Activated B cell treated with CpG ODN at 0.5 μM for 24 hours (primary cell): Measurements from ENCODE around the gene GCC1. TPM values are rescaled to one million over a fixed set of nuclear protein-coding genes. Genes with fewer than 3 reads are reported as not detected.
"Not testable (repeated sequence)": the region's sequence is repeated elsewhere in the genome, so short reads cannot be mapped to it uniquely, and the experiment has no call there.

ENCODE experiments used
- ATAC-seq: fragments of 200-7000 bp; cut with Tn5 transposase; one replicate; pipeline ENCODE4 v1.10.0; 2021; ENCODE audit warnings: low read depth, mild to moderate bottlenecking, moderate library complexity
- CTCF ChIA-PET: fragments of 350-600 bp; sonication (Branson Sonifier 250); formaldehyde crosslinking; loops from one replicate; lab custom pipeline; 2021; ENCODE audit warnings: antibody characterized with exemption; lab: Charles Lee
- POLR2A ChIA-PET: fragments of 350-600 bp; sonication (Branson Sonifier 250); formaldehyde crosslinking; loops from one replicate; lab custom pipeline; 2021; ENCODE audit warnings: antibody characterized with exemption; lab: Charles Lee
- DNase-seq: peaks from one replicate; pipeline ENCODE4 v3.0.0; 2022
- H3K27ac Mint-ChIP-seq: one replicate; pipeline ENCODE4 v1.8.0; 2020; ENCODE audit warnings: mixed read lengths
- H3K27me3 Mint-ChIP-seq: one replicate; pipeline ENCODE4 v1.8.0; 2021; ENCODE audit warnings: mixed read lengths
- H3K36me3 Mint-ChIP-seq: one replicate; pipeline ENCODE4 v1.8.0; 2021; ENCODE audit warnings: low read depth, mixed read lengths
- H3K4me1 Mint-ChIP-seq: one replicate; pipeline ENCODE4 v1.8.0; 2021; ENCODE audit warnings: mixed read lengths
- H3K4me3 Mint-ChIP-seq: one replicate; pipeline ENCODE4 v1.8.0; 2020; ENCODE audit warnings: mild to moderate bottlenecking, mixed read lengths
- H3K9me3 Mint-ChIP-seq: one replicate; pipeline ENCODE4 v1.8.0; 2020; ENCODE audit warnings: mixed read lengths
- CTCF ChIP-seq: fragments of 200-600 bp; IDR thresholded peaks from one replicate; pipeline ENCODE4 v1.8.0; 2022; ENCODE audit warnings: antibody characterized with exemption, mild to moderate bottlenecking
- intact Hi-C: fragments of 100-400 bp; cut with micrococcal nuclease; formaldehyde crosslinking; loops from one replicate; pipeline ENCODE4 v1.15.1; 2024
- total RNA-seq: library from RNA; stranded (reverse); gene quantifications from 2 replicates; pipeline ENCODE4 v1.2.3, GENCODE V29; 2022

GCC1 gene
- total RNA-seq, 1 donor from 2014 or later = 23.3 TPM

- no peaks in the 10 kb centered on the region for H3K9me3 Mint-ChIP-seq
- peaks cover 49% of the 10 kb centered on the region for H3K4me1 Mint-ChIP-seq
- peaks cover 64% of the 10 kb centered on the region for H3K36me3 Mint-ChIP-seq
- ATAC-seq (no peak), DNase-seq (no peak)
- no peaks in the 10 kb centered on the region for H3K27me3 Mint-ChIP-seq
- intact Hi-C loops = loop anchor here (10.0 kb wide), 1 partner anchor 236 kb away; no protein-coding TSS in a partner anchor
- TF ChIP-seq CTCF = no peak
- H3K4me3 Mint-ChIP-seq = no peak overlapping the region
- ChIA-PET CTCF (no interaction called here), POLR2A (no interaction called here)
- H3K27ac Mint-ChIP-seq = no peak overlapping the region
Observed at GRCh38 chr7:127580612-127581011, 4.8 kb downstream of the GCC1 start.

GRCh38 chr7:127578711-127579275 is 6.6 kb downstream of the GCC1 start:
- ChIA-PET CTCF (no interaction called here), POLR2A (no interaction called here)
- no peak for TF ChIP-seq CTCF
- H3K4me3 Mint-ChIP-seq = no peak overlapping the region
- ATAC-seq (no peak), DNase-seq (no peak)
- intact Hi-C loops = no loop called here
- H3K27me3 Mint-ChIP-seq = no peaks in the 10 kb centered on the region
- peaks cover 36% of the 10 kb centered on the region for H3K4me1 Mint-ChIP-seq
- peaks cover 62% of the 10 kb centered on the region for H3K36me3 Mint-ChIP-seq
- H3K27ac Mint-ChIP-seq = no peak overlapping the region
- H3K9me3 Mint-ChIP-seq = no peaks in the 10 kb centered on the region

- Mint-ChIP-seq H3K27ac (no peak overlapping the region), H3K9me3 (no peaks in the 10 kb centered on the region), H3K4me3 (no peak overlapping the region), H3K36me3 (peaks cover 57% of the 10 kb centered on the region), H3K27me3 (no peaks in the 10 kb centered on the region), H3K4me1 (peaks cover 31% of the 10 kb centered on the region)
- CTCF ChIA-PET = no interaction called here
- ATAC-seq = no peak
- intact Hi-C loops = no loop called here
- POLR2A ChIA-PET = no interaction called here
- no peak for DNase-seq
- TF ChIP-seq CTCF = no peak
Observed at GRCh38 chr7:127578036-127578684, 7.2 kb downstream of the GCC1 start.

GRCh38 chr7:127571741-127572505 is 13.5 kb downstream of the GCC1 start:
- Mint-ChIP-seq H3K27ac (no peak overlapping the region), H3K27me3 (no peaks in the 10 kb centered on the region), H3K4me3 (no peak overlapping the region), H3K4me1 (no peaks in the 10 kb centered on the region), H3K9me3 (no peaks in the 10 kb centered on the region), H3K36me3 (peaks cover 4% of the 10 kb centered on the region)
- ATAC-seq (no peak), DNase-seq (no peak)
- ChIA-PET CTCF (no interaction called here), POLR2A (no interaction called here)
- no peak for TF ChIP-seq CTCF
- intact Hi-C loops = no loop called here

GRCh38 chr7:127568034-127568433 is 17.4 kb downstream of the GCC1 start:
- ATAC-seq, H3K4me3 Mint-ChIP-seq, DNase-seq, H3K9me3 Mint-ChIP-seq, H3K27ac Mint-ChIP-seq, H3K4me1 Mint-ChIP-seq, POLR2A ChIA-PET, CTCF ChIA-PET, H3K36me3 Mint-ChIP-seq, H3K27me3 Mint-ChIP-seq, intact Hi-C loops: not testable (repeated sequence)
